SH-SY5Y (cell line): Measurements from ENCODE around the gene RRAGA.

Experiments used
- GATA2 ChIP-seq: IDR thresholded peaks from 2 replicates; pipeline ENCODE4 v1.6.1; 2011; ENCODE audit warnings: mild to moderate bottlenecking, low read depth, low read length
- GATA3 ChIP-seq: IDR thresholded peaks from 2 replicates; pipeline ENCODE4 v1.6.1; 2011; ENCODE audit warnings: low read depth, mild to moderate bottlenecking, low read length, moderate library complexity

- TF ChIP-seq GATA3 (no peak), GATA2 (no peak)
Measured at GRCh38 chr9:19032406-19032805, 16.8 kb upstream of the RRAGA start.
